Cardiac fibroblast (primary cell): ENCODE measurements around the gene ADAMTS15.

Experiments used
- DNase-seq, 2 donors: peaks; one replicate each; pipeline versions ENCODE4 v3.0.0 to v3.0.0-alpha.2; 2010; ENCODE audit warnings: low read depth in 2 of 2
- H3K4me3 ChIP-seq, 2 donors: replicated peaks in 1 of 2; 1 replicate in 1 of 2; 2 replicates in 1 of 2; pipeline ENCODE4 v1.5.1; 2011; ENCODE audit warnings: low read depth in 2 of 2, low read length in 2 of 2, mild to moderate bottlenecking in 2 of 2, moderate library complexity in 1 of 2
- TF ChIP-seq, protein P1 (sequence below): IDR thresholded peaks from one replicate; pipeline ENCODE4 v1.5.1; 2011; ENCODE audit warnings: low read depth, mild to moderate bottlenecking, low read length, inconsistent platforms

ADAMTS15 gene

GRCh38 chr11:130472434-130472961, 24.1 kb downstream of the ADAMTS15 start:
- TF ChIP-seq, protein P1, sequence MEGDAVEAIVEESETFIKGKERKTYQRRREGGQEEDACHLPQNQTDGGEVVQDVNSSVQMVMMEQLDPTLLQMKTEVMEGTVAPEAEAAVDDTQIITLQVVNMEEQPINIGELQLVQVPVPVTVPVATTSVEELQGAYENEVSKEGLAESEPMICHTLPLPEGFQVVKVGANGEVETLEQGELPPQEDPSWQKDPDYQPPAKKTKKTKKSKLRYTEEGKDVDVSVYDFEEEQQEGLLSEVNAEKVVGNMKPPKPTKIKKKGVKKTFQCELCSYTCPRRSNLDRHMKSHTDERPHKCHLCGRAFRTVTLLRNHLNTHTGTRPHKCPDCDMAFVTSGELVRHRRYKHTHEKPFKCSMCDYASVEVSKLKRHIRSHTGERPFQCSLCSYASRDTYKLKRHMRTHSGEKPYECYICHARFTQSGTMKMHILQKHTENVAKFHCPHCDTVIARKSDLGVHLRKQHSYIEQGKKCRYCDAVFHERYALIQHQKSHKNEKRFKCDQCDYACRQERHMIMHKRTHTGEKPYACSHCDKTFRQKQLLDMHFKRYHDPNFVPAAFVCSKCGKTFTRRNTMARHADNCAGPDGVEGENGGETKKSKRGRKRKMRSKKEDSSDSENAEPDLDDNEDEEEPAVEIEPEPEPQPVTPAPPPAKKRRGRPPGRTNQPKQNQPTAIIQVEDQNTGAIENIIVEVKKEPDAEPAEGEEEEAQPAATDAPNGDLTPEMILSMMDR: no peak
- H3K4me3 ChIP-seq: no peak overlapping the region

GRCh38 chr11:130473056-130473794, 24.8 kb downstream of the ADAMTS15 start:
- DNase-seq: no peak
- TF ChIP-seq, protein P1: no peak

More at GRCh38 chr11:130472434-130472961, 24.1 kb downstream of the ADAMTS15 start:
- no peak for DNase-seq

GRCh38 chr11:130473795-130474377, 25.4 kb downstream of the ADAMTS15 start:
- TF ChIP-seq, protein P1: no peak
- no peak for DNase-seq
- H3K4me3 ChIP-seq: no peak overlapping the region

More at GRCh38 chr11:130473056-130473794, 24.8 kb downstream of the ADAMTS15 start:
- H3K4me3 ChIP-seq: no peak overlapping the region

DNA sequence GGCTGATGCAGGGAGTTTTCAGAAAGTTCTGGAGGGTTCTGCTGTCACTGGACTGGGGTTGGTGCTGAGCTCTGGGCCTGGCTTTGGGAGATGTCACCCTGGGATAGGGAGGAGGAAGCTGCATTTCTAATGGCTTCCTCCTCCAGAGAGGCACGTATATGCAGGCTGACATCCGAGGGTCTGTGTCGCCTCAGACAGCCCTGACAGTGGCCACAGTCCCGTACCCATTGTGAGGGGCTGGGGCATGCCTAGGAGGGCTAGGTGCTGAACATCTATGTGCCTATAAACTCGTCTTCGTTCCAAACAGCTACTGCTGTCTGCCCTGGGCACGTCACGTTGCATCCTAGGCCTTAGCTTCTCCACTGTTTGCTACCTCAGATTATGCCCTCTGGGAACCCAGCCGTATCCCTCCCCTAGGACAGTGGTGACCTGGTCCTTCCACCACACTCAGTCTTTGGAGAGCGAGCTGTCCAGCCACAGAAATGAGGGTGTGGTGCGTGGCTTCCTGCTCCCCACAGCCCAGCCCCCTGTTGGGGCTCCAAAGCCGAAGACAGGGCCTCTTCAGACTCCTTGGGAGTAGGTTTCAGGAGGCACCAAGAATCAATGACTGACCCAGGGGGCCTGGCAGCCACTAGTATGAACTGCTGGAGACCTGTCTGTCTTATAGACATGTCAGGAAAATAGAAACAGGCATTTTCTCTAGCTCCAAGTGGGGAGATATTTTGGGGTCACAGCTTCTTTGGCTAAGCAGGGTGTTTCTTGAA, 26.4 kb downstream of the ADAMTS15 start:
- DNase-seq: no peak
- TF ChIP-seq, protein P1: no peak
- no peak overlapping the region for H3K4me3 ChIP-seq

DNA sequence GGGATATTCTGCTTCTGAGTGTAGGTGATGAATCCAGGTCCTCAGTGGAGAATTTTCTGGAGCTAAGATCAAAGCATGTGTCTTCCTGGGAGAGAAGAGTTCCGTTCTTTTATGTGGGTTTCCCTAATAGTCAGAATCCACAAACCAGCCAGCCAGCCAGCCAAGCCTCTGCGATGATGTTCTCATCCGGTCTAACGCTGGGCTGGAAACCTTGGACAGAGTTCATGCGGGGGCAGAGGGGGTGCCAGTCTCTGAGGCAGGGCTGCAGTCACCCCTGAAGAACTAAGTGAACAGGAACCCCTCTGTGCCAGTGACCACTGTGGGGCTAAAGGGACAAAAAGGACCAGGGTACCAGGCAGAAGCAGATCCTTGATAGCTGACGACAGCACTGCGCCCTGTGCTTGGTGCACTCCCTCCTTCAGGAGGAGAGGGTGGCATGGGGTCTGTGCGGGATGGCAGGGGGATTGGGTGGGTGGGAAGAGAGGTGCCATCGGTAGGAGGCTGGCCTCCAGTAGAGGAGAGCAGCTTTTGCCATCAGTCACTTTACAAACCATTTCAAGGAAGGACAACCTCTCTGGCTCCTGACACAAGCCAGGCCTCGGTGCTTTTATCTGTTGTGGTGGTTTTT, 27.1 kb downstream of the ADAMTS15 start:
- TF ChIP-seq, protein P1: no peak
- no peak for DNase-seq

GRCh38 chr11:130476200-130476921, 27.9 kb downstream of the ADAMTS15 start:
- TF ChIP-seq, protein P1: no peak
- no peak for DNase-seq
- H3K4me3 ChIP-seq: no peak overlapping the region

More for the DNA sequence above, 27.1 kb downstream of the ADAMTS15 start:
- H3K4me3 ChIP-seq: no peak overlapping the region
